Measurements from ENCODE around the gene NPLOC4.

DNA sequence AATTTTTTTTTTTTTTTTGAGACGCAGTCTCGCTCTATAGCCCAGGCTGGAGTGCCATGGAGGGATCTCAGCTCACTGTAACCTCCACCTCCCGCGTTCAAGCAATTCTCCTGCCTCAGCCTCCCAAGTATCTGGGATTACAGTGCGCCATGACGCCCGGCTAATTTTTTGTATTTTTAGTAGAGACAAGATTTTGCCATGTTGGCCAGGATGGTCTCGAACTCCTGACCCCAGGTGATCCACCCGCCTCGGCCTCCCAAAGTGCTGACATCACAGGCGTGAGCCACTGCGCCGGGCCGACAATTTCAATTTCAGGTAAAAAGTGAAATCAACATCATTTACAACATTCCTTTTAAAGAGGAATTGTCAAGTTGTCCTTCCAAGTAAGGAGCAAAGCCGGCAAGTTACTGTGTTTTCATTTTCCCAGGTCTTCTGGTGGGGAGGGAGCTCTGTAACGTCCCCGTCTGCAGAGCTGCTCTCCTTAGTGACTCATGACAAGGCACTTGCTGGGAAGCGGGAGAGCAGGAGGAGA is 873 bp downstream of the NPLOC4 start:
- TF ChIP-seq, protein P1, sequence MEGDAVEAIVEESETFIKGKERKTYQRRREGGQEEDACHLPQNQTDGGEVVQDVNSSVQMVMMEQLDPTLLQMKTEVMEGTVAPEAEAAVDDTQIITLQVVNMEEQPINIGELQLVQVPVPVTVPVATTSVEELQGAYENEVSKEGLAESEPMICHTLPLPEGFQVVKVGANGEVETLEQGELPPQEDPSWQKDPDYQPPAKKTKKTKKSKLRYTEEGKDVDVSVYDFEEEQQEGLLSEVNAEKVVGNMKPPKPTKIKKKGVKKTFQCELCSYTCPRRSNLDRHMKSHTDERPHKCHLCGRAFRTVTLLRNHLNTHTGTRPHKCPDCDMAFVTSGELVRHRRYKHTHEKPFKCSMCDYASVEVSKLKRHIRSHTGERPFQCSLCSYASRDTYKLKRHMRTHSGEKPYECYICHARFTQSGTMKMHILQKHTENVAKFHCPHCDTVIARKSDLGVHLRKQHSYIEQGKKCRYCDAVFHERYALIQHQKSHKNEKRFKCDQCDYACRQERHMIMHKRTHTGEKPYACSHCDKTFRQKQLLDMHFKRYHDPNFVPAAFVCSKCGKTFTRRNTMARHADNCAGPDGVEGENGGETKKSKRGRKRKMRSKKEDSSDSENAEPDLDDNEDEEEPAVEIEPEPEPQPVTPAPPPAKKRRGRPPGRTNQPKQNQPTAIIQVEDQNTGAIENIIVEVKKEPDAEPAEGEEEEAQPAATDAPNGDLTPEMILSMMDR (IDR thresholded peaks at IDR 0.05), result no peak
- TF ChIP-seq EZH2phosphoT487 (IDR thresholded peaks at IDR 0.05), result no peak

Measured in neural progenitor cell (in vitro differentiated cells).